Neural cell (in vitro differentiated cells): ENCODE measurements around the gene MYO1F. TPM values are rescaled to one million over a fixed set of nuclear protein-coding genes. Genes with fewer than 3 reads are reported as not detected.

ENCODE experiments used
- H2AFZ ChIP-seq: fragments of 200-600, 300-800 bp; sonication (generic), shearing (Covaris generic); 2 replicates; pipeline ENCODE4 v1.6.0; 2014; ENCODE audit warnings: low read depth, mild to moderate bottlenecking, antibody characterized with exemption, low read length, moderate library complexity
- H3F3A ChIP-seq: fragments of 200-600 bp; shearing (Covaris generic); 2 replicates; pipeline ENCODE4 v1.6.1; 2016; ENCODE audit warnings: mild to moderate bottlenecking, moderate library complexity, mixed read lengths, antibody characterized with exemption, low read length; ENCODE audit not compliant: insufficient read depth, poor library complexity, severe bottlenecking
- H3K27ac ChIP-seq: fragments of 200-600, 300-800 bp; sonication (generic), shearing (Covaris generic); 2 replicates; pipeline ENCODE4 v1.5.1; 2014; ENCODE audit warnings: mild to moderate bottlenecking, low read length, moderate library complexity
- H3K27me3 ChIP-seq: fragments of 300-800, 200-600 bp; sonication (generic), shearing (Covaris generic); 2 replicates; pipeline ENCODE4 v1.6.0; 2014; ENCODE audit warnings: mild to moderate bottlenecking, low read depth, low read length, moderate library complexity; ENCODE audit not compliant: insufficient read depth
- H3K36me3 ChIP-seq: fragments of 300-800, 200-600 bp; sonication (generic), shearing (Covaris generic); 2 replicates; pipeline ENCODE4 v1.5.1; 2014; ENCODE audit warnings: mild to moderate bottlenecking, antibody characterized with exemption, low read length, moderate library complexity; ENCODE audit not compliant: insufficient read depth
- H3K4me2 ChIP-seq: fragments of 300-800, 200-600 bp; sonication (generic), shearing (Covaris generic); 2 replicates; pipeline ENCODE4 v1.6.0; 2014; ENCODE audit warnings: mild to moderate bottlenecking, low read length
- H3K4me3 ChIP-seq: fragments of 300-800, 200-600 bp; sonication (generic), shearing (Covaris generic); 2 replicates; pipeline ENCODE4 v1.5.1; 2014; ENCODE audit warnings: mild to moderate bottlenecking, low read length, moderate library complexity
- H3K79me2 ChIP-seq: fragments of 200-600 bp; shearing (Covaris generic); replicated peaks from 2 replicates; pipeline ENCODE4 v1.6.0; 2014; ENCODE audit warnings: mild to moderate bottlenecking, low read length, moderate library complexity; ENCODE audit not compliant: insufficient read depth
- H3K9ac ChIP-seq: fragments of 300-800, 200-600 bp; sonication (generic), shearing (Covaris generic); 2 replicates; pipeline ENCODE4 v1.6.1; 2016; ENCODE audit warnings: mild to moderate bottlenecking, low read length, mixed read lengths
- H3K9me2 ChIP-seq: fragments of 200-600 bp; shearing (Covaris generic); 2 replicates; pipeline ENCODE4 v1.6.1; 2016; ENCODE audit warnings: mild to moderate bottlenecking, low read length, mixed read lengths; ENCODE audit not compliant: insufficient read depth
- H3K9me3 ChIP-seq: fragments of 200-600, 300-800 bp; sonication (generic), shearing (Covaris generic); 2 replicates; pipeline ENCODE4 v1.6.1; 2016; ENCODE audit warnings: mild to moderate bottlenecking, mixed run types, low read length, moderate library complexity, mixed read lengths
- H4K20me1 ChIP-seq: fragments of 200-600 bp; shearing (Covaris generic); 2 replicates; pipeline ENCODE4 v1.6.1; 2016; ENCODE audit warnings: mild to moderate bottlenecking, mixed run types; ENCODE audit not compliant: insufficient read depth
- CTCF ChIP-seq: fragments of 450-650 bp; IDR thresholded peaks from 2 replicates; pipeline ENCODE4 v1.5.1; 2014; ENCODE audit warnings: antibody characterized with exemption, mild to moderate bottlenecking, moderate library complexity; ENCODE audit not compliant: poor library complexity, severe bottlenecking
- EP300 ChIP-seq: fragments of 450-650 bp; conservative IDR thresholded peaks from 2 replicates; pipeline ENCODE4 v1.6.1; 2014; ENCODE audit warnings: antibody characterized with exemption, mild to moderate bottlenecking, moderate library complexity; ENCODE audit not compliant: poor library complexity, severe bottlenecking
- EZH2 ChIP-seq: fragments of 200-600, 300-800 bp; shearing (Covaris generic), sonication (generic); IDR thresholded peaks from 2 replicates; pipeline ENCODE4 v1.6.1; 2014; ENCODE audit warnings: antibody characterized with exemption, low read length, borderline replicate concordance, mild to moderate bottlenecking; ENCODE audit not compliant: insufficient read depth, poor library complexity, severe bottlenecking
- MXI1 ChIP-seq: fragments of 450-650 bp; conservative IDR thresholded peaks from 2 replicates; pipeline ENCODE4 v1.6.1; 2014; ENCODE audit warnings: antibody characterized with exemption, mild to moderate bottlenecking; ENCODE audit not compliant: poor library complexity, severe bottlenecking
- POLR2AphosphoS5 ChIP-seq: IDR thresholded peaks from 2 replicates; pipeline ENCODE4 v1.6.1; 2012
- RAD21 ChIP-seq: fragments of 450-650 bp; conservative IDR thresholded peaks from 2 replicates; pipeline ENCODE4 v1.6.1; 2014; ENCODE audit warnings: antibody characterized with exemption, mild to moderate bottlenecking, moderate library complexity
- SMC3 ChIP-seq: fragments of 450-650 bp; conservative IDR thresholded peaks from 2 replicates; pipeline ENCODE4 v1.6.1; 2014; ENCODE audit warnings: antibody characterized with exemption, mild to moderate bottlenecking, moderate library complexity; ENCODE audit not compliant: poor library complexity
- TAF1 ChIP-seq: IDR thresholded peaks from 2 replicates; pipeline ENCODE4 v1.6.1; 2012; ENCODE audit warnings: low read depth
- polyA plus RNA-seq: library from polyadenylated mRNA; depleted of rRNA; stranded (reverse); fragments of >200 nt; gene quantifications from 2 replicates; pipeline ENCODE4 v1.2.3, GENCODE V29; 2014
- TF ChIP-seq, protein P1 (sequence below): IDR thresholded peaks from 2 replicates; pipeline ENCODE4 v1.6.1; 2012; ENCODE audit warnings: borderline replicate concordance

Gene MYO1F
- polyA plus RNA-seq, 1 donor from 2014 or later = 0.40 TPM

DNA sequence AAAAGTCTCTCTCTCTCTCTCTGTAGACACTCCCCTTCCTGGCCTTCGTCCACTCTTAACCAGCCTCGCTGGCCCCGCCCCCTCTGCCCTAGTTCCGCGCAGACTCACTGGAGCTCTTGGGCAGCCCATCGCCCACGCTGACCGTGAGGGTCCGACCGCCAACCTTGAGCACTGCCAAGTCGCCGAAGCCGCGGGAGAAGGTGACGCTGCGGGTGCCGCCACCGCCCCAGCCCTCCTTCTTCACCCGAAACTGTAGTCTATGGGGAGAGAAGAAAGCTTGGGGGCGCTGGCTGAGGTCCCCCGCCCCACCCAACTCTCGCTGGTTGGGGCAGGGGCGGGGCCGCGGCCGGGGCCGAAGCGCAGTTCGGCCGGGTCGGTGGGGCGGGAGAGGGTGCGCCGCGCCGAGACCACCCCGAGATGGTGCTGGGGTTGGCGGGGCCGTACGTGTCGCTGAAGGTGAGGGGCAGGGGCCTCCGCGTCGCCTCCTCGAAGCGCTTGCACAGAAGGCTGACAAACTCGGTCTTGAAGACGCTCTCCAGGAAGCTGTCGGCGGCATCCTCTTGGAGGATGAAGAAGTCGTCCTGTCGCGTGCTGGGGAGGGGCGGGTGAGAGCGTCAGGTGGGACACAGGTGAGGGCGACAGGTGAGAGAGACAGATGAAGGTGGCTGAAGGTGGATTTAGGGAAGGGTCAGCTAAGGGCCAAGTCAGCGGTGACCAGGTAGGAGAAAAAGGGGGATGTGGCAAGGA is 50.7 kb downstream of the MYO1F start:
- Histone ChIP-seq H3K27ac (peak overlapping the region; percentile 90), H3K79me2 (no peaks in the 10 kb centered on the region), H3K9ac (peak overlapping the region; percentile 78), H3K36me3 (no peaks in the 10 kb centered on the region), H4K20me1 (no peaks in the 10 kb centered on the region), H3K9me3 (no peaks in the 10 kb centered on the region), H3K4me3 (peak overlapping the region; percentile 98), H3K9me2 (no peaks in the 10 kb centered on the region), H3K4me2 (peak overlapping the region; percentile 54), H2AFZ (peak overlapping the region; percentile 81), H3K27me3 (no peaks in the 10 kb centered on the region), H3F3A (no peaks in the 10 kb centered on the region)
- TF ChIP-seq TAF1 = peak; percentile 73
- TF ChIP-seq SMC3 = no peak
- no peak for TF ChIP-seq EZH2
- no peak for TF ChIP-seq MXI1
- peak; percentile 72 for TF ChIP-seq POLR2AphosphoS5

DNA sequence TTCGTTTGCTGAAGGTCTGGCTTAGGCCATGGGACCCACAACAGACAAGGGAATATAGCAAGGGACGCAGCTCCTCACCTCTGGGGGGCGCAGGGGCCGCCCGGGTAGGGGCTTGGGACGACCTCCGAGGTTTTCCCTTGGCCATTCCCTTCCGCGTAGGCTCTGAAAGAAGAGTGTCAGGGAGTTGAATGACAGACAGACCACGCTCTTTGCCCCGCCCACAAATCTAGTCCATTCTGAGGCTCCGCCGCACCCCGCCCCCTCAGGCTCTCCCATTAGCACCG is 51.9 kb downstream of the MYO1F start:
- Histone ChIP-seq H4K20me1 (no peaks in the 10 kb centered on the region), H3K9ac (peak overlapping the region; percentile 70), H3K27me3 (no peaks in the 10 kb centered on the region), H3K4me2 (peak overlapping the region; percentile 65), H3F3A (no peaks in the 10 kb centered on the region), H2AFZ (peak overlapping the region; percentile 71), H3K9me3 (no peaks in the 10 kb centered on the region), H3K27ac (peak overlapping the region; percentile 90), H3K4me3 (peak overlapping the region; percentile 98), H3K36me3 (no peaks in the 10 kb centered on the region), H3K79me2 (no peaks in the 10 kb centered on the region), H3K9me2 (no peaks in the 10 kb centered on the region)
- TF ChIP-seq CTCF (peak; percentile 74), TAF1 (no peak), POLR2AphosphoS5 (peak; percentile 65), MXI1 (no peak), EP300 (peak; percentile 41), EZH2 (no peak), SMC3 (peak; percentile 31), RAD21 (peak; percentile 40)
- TF ChIP-seq, protein P1, sequence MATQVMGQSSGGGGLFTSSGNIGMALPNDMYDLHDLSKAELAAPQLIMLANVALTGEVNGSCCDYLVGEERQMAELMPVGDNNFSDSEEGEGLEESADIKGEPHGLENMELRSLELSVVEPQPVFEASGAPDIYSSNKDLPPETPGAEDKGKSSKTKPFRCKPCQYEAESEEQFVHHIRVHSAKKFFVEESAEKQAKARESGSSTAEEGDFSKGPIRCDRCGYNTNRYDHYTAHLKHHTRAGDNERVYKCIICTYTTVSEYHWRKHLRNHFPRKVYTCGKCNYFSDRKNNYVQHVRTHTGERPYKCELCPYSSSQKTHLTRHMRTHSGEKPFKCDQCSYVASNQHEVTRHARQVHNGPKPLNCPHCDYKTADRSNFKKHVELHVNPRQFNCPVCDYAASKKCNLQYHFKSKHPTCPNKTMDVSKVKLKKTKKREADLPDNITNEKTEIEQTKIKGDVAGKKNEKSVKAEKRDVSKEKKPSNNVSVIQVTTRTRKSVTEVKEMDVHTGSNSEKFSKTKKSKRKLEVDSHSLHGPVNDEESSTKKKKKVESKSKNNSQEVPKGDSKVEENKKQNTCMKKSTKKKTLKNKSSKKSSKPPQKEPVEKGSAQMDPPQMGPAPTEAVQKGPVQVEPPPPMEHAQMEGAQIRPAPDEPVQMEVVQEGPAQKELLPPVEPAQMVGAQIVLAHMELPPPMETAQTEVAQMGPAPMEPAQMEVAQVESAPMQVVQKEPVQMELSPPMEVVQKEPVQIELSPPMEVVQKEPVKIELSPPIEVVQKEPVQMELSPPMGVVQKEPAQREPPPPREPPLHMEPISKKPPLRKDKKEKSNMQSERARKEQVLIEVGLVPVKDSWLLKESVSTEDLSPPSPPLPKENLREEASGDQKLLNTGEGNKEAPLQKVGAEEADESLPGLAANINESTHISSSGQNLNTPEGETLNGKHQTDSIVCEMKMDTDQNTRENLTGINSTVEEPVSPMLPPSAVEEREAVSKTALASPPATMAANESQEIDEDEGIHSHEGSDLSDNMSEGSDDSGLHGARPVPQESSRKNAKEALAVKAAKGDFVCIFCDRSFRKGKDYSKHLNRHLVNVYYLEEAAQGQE = no peak
